Activated B cell treated with CpG ODN at 0.5 μM for 24 hours (primary cell): ENCODE measurements around the gene SYNE2. TPM values are rescaled to one million over a fixed set of nuclear protein-coding genes. Genes with fewer than 3 reads are reported as not detected.

Source experiments
- ATAC-seq: fragments of 200-7000 bp; cut with Tn5 transposase; one replicate; pipeline ENCODE4 v1.10.0; 2021; ENCODE audit warnings: low read depth, mild to moderate bottlenecking, moderate library complexity
- CTCF ChIA-PET: fragments of 350-600 bp; sonication (Branson Sonifier 250); formaldehyde crosslinking; loops from one replicate; lab custom pipeline; 2021; ENCODE audit warnings: antibody characterized with exemption; lab: Charles Lee
- POLR2A ChIA-PET: fragments of 350-600 bp; sonication (Branson Sonifier 250); formaldehyde crosslinking; loops from one replicate; lab custom pipeline; 2021; ENCODE audit warnings: antibody characterized with exemption; lab: Charles Lee
- DNase-seq: peaks from one replicate; pipeline ENCODE4 v3.0.0; 2022
- H3K27ac Mint-ChIP-seq: one replicate; pipeline ENCODE4 v1.8.0; 2020; ENCODE audit warnings: mixed read lengths
- H3K27me3 Mint-ChIP-seq: one replicate; pipeline ENCODE4 v1.8.0; 2021; ENCODE audit warnings: mixed read lengths
- H3K36me3 Mint-ChIP-seq: one replicate; pipeline ENCODE4 v1.8.0; 2021; ENCODE audit warnings: low read depth, mixed read lengths
- H3K4me1 Mint-ChIP-seq: one replicate; pipeline ENCODE4 v1.8.0; 2021; ENCODE audit warnings: mixed read lengths
- H3K4me3 Mint-ChIP-seq: one replicate; pipeline ENCODE4 v1.8.0; 2020; ENCODE audit warnings: mild to moderate bottlenecking, mixed read lengths
- H3K9me3 Mint-ChIP-seq: one replicate; pipeline ENCODE4 v1.8.0; 2020; ENCODE audit warnings: mixed read lengths
- intact Hi-C: fragments of 100-400 bp; cut with micrococcal nuclease; formaldehyde crosslinking; loops from one replicate; pipeline ENCODE4 v1.15.1; 2024
- total RNA-seq: library from RNA; stranded (reverse); gene quantifications from 2 replicates; pipeline ENCODE4 v1.2.3, GENCODE V29; 2022
- TF ChIP-seq, protein P1 (sequence below): fragments of 200-600 bp; IDR thresholded peaks from one replicate; pipeline ENCODE4 v1.8.0; 2022; ENCODE audit warnings: antibody characterized with exemption, mild to moderate bottlenecking

The SYNE2 gene
- total RNA-seq, 1 donor from 2014 or later, result 40.1 TPM

GRCh38 chr14:64185184-64185583 is 332.4 kb downstream of the SYNE2 start:
- no peak for ATAC-seq
- Mint-ChIP-seq H3K9me3 (no peaks in the 10 kb centered on the region), H3K27me3 (no peaks in the 10 kb centered on the region), H3K4me1 (no peaks in the 10 kb centered on the region), H3K27ac (no peak overlapping the region), H3K4me3 (no peak overlapping the region), H3K36me3 (peaks cover 16% of the 10 kb centered on the region)
- DNase-seq, result no peak
- POLR2A ChIA-PET, result no interaction called here
- CTCF ChIA-PET, result no interaction called here
- intact Hi-C loops, result no loop called here
- TF ChIP-seq, protein P1, sequence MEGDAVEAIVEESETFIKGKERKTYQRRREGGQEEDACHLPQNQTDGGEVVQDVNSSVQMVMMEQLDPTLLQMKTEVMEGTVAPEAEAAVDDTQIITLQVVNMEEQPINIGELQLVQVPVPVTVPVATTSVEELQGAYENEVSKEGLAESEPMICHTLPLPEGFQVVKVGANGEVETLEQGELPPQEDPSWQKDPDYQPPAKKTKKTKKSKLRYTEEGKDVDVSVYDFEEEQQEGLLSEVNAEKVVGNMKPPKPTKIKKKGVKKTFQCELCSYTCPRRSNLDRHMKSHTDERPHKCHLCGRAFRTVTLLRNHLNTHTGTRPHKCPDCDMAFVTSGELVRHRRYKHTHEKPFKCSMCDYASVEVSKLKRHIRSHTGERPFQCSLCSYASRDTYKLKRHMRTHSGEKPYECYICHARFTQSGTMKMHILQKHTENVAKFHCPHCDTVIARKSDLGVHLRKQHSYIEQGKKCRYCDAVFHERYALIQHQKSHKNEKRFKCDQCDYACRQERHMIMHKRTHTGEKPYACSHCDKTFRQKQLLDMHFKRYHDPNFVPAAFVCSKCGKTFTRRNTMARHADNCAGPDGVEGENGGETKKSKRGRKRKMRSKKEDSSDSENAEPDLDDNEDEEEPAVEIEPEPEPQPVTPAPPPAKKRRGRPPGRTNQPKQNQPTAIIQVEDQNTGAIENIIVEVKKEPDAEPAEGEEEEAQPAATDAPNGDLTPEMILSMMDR, result no peak

DNA sequence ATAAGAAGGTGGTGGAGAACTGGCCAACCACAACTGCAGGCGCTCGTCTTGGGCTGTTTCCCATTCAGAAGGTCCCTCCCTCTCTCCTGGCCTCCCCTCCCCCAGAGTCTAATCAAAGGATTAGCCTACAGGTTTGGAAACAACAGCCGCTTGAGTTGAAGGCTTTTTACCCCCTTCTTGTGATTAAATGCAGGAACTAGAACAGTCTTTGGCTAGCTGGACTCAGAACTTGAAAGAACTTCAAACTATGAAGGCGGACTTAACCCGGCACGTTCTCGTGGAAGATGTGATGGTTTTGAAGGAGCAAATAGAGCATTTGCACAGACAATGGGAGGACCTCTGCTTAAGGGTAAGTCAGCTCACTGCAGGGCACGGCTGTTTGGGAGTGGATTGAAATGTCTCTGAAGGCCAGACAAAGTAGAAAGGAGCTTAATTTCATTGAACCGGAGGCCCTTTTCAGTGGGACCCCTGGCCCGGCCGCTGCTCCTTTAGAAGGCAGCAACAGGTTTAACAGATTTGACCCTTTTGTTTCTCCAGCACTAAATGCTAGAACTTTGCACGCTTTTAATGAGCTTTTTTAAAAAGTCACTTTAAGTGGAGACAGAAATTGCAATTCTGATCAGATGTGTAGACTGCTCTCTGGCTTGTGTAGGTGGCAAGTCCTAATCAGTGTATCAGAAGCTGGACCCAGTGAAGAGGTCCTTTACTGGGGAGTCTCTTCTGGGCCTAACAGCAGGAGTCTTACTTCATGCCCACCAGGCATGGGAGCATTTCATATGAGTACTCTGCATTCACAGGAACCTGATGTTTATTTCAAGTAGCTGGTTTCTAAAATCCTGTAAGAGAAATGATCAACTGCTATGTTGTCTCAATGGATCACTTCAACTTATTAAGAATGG is 333.7 kb downstream of the SYNE2 start:
- Mint-ChIP-seq H3K36me3 (peaks cover 26% of the 10 kb centered on the region), H3K4me1 (no peaks in the 10 kb centered on the region), H3K9me3 (no peaks in the 10 kb centered on the region), H3K27ac (no peak overlapping the region), H3K4me3 (no peak overlapping the region), H3K27me3 (no peaks in the 10 kb centered on the region)
- ChIA-PET POLR2A (no interaction called here), CTCF (interaction anchor here (0.9 kb wide), 1 partner anchor 107 kb away, joined by 4 read pairs; no protein-coding TSS in a partner anchor)
- intact Hi-C loops, result no loop called here
- TF ChIP-seq, protein P1, result no peak
- no peak for ATAC-seq
- no peak for DNase-seq

- Mint-ChIP-seq H3K4me1 (no peaks in the 10 kb centered on the region), H3K27me3 (no peaks in the 10 kb centered on the region), H3K4me3 (no peak overlapping the region), H3K36me3 (peaks cover 26% of the 10 kb centered on the region), H3K27ac (no peak overlapping the region), H3K9me3 (no peaks in the 10 kb centered on the region)
- intact Hi-C loops, result no loop called here
- no peak for ATAC-seq
- no peak for DNase-seq
- ChIA-PET CTCF (no interaction called here), POLR2A (no interaction called here)
- TF ChIP-seq, protein P1, result no peak
Observed at GRCh38 chr14:64187331-64187730, 334.5 kb downstream of the SYNE2 start.

DNA sequence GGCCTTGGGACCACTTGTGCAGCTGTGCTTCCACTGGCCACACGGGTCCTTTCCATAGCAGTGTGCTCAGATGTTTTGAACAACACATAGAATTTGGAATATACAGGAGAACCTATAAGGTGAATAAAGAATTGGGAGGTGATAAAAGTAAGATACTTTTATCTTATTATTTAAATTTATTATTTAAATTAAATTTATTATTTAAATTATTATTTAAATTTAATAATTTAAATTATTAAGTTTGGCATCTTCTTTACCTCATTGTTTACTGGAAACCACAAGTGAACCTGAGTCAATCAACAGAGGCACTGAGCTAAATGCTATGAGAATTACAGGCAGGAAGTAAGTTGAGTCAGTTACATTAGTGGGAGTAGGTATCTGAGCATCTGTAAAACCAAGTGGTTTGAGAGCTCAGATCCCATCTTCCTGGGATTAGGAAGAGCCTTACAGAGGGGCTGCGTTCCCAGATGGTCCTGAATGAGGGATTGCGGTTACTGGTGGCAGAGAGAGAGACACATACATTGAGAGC is 338.2 kb downstream of the SYNE2 start:
- ChIA-PET CTCF (no interaction called here), POLR2A (no interaction called here)
- TF ChIP-seq, protein P1, result no peak
- no peak for ATAC-seq
- Mint-ChIP-seq H3K4me3 (no peak overlapping the region), H3K4me1 (peaks cover 27% of the 10 kb centered on the region), H3K27me3 (no peaks in the 10 kb centered on the region), H3K9me3 (no peaks in the 10 kb centered on the region), H3K27ac (no peak overlapping the region), H3K36me3 (peaks cover 28% of the 10 kb centered on the region)
- no peak for DNase-seq
- intact Hi-C loops, result no loop called here

DNA sequence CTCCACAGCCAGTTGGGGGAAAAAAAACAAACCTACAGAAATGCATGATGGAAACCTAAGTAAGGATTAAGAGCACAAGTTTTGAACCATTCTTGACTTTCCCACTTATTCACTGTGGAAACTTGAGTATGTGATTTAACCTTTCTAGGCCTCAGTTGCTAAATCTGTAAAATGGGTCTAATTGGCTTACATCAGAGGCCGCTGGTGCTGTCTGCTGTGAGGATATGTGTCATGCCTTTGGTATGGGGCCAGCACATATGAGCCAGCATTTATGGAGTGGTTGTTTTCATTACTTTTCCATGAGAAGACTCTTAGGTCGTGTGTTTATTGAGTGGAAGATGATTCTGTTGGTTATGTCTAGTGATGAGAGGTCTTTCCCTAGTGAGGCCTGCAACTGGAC is 339.0 kb downstream of the SYNE2 start:
- no peak overlapping the region for H3K4me3 Mint-ChIP-seq
- no peaks in the 10 kb centered on the region for H3K9me3 Mint-ChIP-seq
- H3K36me3 Mint-ChIP-seq, result peaks cover 28% of the 10 kb centered on the region
- CTCF ChIA-PET, result no interaction called here
- POLR2A ChIA-PET, result interaction anchor here (1.1 to 2.1 kb wide), 2 partner anchors 18 to 44 kb away, joined by 4 to 5 read pairs; no protein-coding TSS in a partner anchor
- no peak for ATAC-seq
- peaks cover 35% of the 10 kb centered on the region for H3K4me1 Mint-ChIP-seq
- intact Hi-C loops, result no loop called here
- no peak for DNase-seq
- H3K27me3 Mint-ChIP-seq, result no peaks in the 10 kb centered on the region
- H3K27ac Mint-ChIP-seq, result no peak overlapping the region
- TF ChIP-seq, protein P1, result no peak
